Fibroblast of lung (primary cell): ENCODE results near the gene UCP1.

Experiments used
- EZH2 ChIP-seq: IDR thresholded peaks from 2 replicates; pipeline ENCODE4 v1.5.1; 2012; ENCODE audit warnings: low read length, control low read depth, mild to moderate bottlenecking; ENCODE audit errors: missing control alignments
- TF ChIP-seq, protein P1 (sequence below), 2 donors: IDR thresholded peaks in 1 of 2; conservative IDR thresholded peaks in 1 of 2; 1 replicate in 1 of 2; 2 replicates in 1 of 2; pipeline ENCODE4 v1.5.1; 2011 to 2012; ENCODE audit warnings: low read length in 2 of 2, control low read depth in 1 of 2, inconsistent platforms in 1 of 2, low read depth in 1 of 2, mild to moderate bottlenecking in 1 of 2

DNA sequence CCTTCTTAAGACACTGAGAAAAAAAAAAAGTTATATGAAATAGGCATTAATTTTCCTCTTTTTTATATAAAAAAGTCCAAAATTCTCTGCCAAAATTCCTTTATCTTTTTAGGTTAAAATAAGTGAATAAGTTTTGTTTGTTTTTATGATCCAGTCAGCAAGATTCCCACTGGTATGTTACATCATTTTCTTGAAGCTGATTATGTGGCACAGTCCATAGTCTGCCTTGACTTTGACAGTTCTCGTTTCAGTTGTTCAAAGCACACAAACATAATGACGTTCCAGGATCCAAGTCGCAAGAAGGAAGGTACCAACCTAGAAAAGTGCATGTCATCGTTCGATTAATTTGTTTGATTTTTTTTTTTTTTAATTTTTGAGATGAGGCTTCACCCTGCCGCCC is 9.1 kb downstream of the UCP1 start:
- TF ChIP-seq, protein P1, sequence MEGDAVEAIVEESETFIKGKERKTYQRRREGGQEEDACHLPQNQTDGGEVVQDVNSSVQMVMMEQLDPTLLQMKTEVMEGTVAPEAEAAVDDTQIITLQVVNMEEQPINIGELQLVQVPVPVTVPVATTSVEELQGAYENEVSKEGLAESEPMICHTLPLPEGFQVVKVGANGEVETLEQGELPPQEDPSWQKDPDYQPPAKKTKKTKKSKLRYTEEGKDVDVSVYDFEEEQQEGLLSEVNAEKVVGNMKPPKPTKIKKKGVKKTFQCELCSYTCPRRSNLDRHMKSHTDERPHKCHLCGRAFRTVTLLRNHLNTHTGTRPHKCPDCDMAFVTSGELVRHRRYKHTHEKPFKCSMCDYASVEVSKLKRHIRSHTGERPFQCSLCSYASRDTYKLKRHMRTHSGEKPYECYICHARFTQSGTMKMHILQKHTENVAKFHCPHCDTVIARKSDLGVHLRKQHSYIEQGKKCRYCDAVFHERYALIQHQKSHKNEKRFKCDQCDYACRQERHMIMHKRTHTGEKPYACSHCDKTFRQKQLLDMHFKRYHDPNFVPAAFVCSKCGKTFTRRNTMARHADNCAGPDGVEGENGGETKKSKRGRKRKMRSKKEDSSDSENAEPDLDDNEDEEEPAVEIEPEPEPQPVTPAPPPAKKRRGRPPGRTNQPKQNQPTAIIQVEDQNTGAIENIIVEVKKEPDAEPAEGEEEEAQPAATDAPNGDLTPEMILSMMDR (conservative IDR thresholded peaks at IDR 0.05 in 1 of 2, IDR thresholded peaks at IDR 0.05 in 1 of 2; ENCODE audit: low read depth in 1 of 2, low read length in 2 of 2), result no peak
- TF ChIP-seq EZH2, result no peak
